ENCODE results near the gene EML4. TPM values are rescaled to one million over a fixed set of nuclear protein-coding genes. Genes with fewer than 3 reads are reported as not detected.

Gene EML4
- total and polyA plus RNA-seq, 10 of the 15 experiments (the other 5 are each of a cell fraction or from before 2014, with no cell fraction given), result 23.1 to 91.3 (median 77.4) TPM

- FAIRE-seq, result no peak
- H3K4me2 ChIP-seq (ENCODE audit: control insufficient read depth, insufficient read depth), result no peak overlapping the region
- DNase-seq (ENCODE audit: low read depth, low spot score), result no peak
- BruUV-seq (replicated peaks), result no TSS peak
- ChIA-PET POLR2A (no interaction called here), RAD21 (ENCODE audit: unreplicated experiment) (interaction anchor here (1.9 kb wide), 1 partner anchor 109 kb away, joined by 7 read pairs; no protein-coding TSS in a partner anchor), SMC1A (ENCODE audit: uncharacterized antibody, unreplicated experiment) (interaction anchor here (0.6 to 3.8 kb wide), 5 partner anchors 9 to 109 kb away, joined by 3 to 18 read pairs (median 6); no protein-coding TSS in a partner anchor), CTCF (interaction anchor here (1.2 to 2.0 kb wide), 2 partner anchors 109 to 118 kb away, joined by 3 to 6 read pairs; no protein-coding TSS in a partner anchor)
- no peak overlapping the region for H3K4me3 ChIP-seq
- intact Hi-C loops (cut with micrococcal nuclease; ENCODE audit: unreplicated experiment), result no loop called here
- in situ Hi-C loops (cut with MboI), result no loop called here
- no peaks in the 10 kb centered on the region for H3K36me3 ChIP-seq (ENCODE audit: control insufficient read depth in 2 of 2, insufficient read depth in 2 of 2, low read length in 1 of 2)
- H4K20me1 ChIP-seq (ENCODE audit: control insufficient read depth, insufficient read depth), result no peaks in the 10 kb centered on the region
- H3K27me3 ChIP-seq (replicated peaks in 1 of 2; ENCODE audit: control insufficient read depth in 2 of 2, insufficient read depth in 2 of 2, low read length in 1 of 2), result no peaks in the 10 kb centered on the region
- no peak overlapping the region for H2AFZ ChIP-seq (ENCODE audit: control insufficient read depth, low read depth, low read length)
- H3K27ac ChIP-seq (ENCODE audit: control insufficient read depth, insufficient read depth), result no peak overlapping the region
- peak; percentile 39; the same call in 1 of the 3 replicates for ATAC-seq
- no peak overlapping the region for H3K9ac ChIP-seq (ENCODE audit: control insufficient read depth, insufficient read depth, low read length)
- H3K9me3 ChIP-seq (replicated peaks; ENCODE audit: control insufficient read depth, insufficient read depth, low read length), result no peaks in the 10 kb centered on the region
- no peaks in the 10 kb centered on the region for H3K4me1 ChIP-seq (ENCODE audit: control insufficient read depth, insufficient read depth, low read length)
- peaks cover 38% of the 10 kb centered on the region for H3K79me2 ChIP-seq (ENCODE audit: control insufficient read depth, insufficient read depth, low read length)
- TF ChIP-seq RFX5 (IDR thresholded peaks at IDR 0.05; ENCODE audit: low read depth, low read length), result no peak
- TF ChIP-seq SMARCA5 (IDR thresholded peaks at IDR 0.05), result no peak
- TF ChIP-seq, protein P1, sequence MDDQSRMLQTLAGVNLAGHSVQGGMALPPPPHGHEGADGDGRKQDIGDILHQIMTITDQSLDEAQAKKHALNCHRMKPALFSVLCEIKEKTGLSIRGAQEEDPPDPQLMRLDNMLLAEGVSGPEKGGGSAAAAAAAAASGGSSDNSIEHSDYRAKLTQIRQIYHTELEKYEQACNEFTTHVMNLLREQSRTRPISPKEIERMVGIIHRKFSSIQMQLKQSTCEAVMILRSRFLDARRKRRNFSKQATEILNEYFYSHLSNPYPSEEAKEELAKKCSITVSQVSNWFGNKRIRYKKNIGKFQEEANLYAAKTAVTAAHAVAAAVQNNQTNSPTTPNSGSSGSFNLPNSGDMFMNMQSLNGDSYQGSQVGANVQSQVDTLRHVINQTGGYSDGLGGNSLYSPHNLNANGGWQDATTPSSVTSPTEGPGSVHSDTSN (IDR thresholded peaks at IDR 0.05; ENCODE audit: insufficient replicate concordance, low read depth, low read length), result no peak
- TF ChIP-seq JUNB (IDR thresholded peaks at IDR 0.05), result no peak
- no peak for TF ChIP-seq MYC (IDR thresholded peaks at IDR 0.05; ENCODE audit: insufficient read depth, insufficient read length, insufficient replicate concordance, low read length, severe bottlenecking)
- no peak for TF ChIP-seq CEBPZ (IDR thresholded peaks at IDR 0.05; ENCODE audit: low read depth, low read length)
- TF ChIP-seq MEF2A (IDR thresholded peaks at IDR 0.05; ENCODE audit: insufficient read depth, low read depth, low read length), result no peak
- TF ChIP-seq SP1 (IDR thresholded peaks at IDR 0.05; ENCODE audit: low read depth, low read length), result no peak
- TF ChIP-seq TCF12 (IDR thresholded peaks at IDR 0.05; ENCODE audit: low read depth, low read length), result no peak
- no peak for TF ChIP-seq JUND (IDR thresholded peaks at IDR 0.05; ENCODE audit: low read depth, low read length)
- TF ChIP-seq IRF4 (IDR thresholded peaks at IDR 0.05; ENCODE audit: low read depth, low read length), result no peak
- TF ChIP-seq USF2 (IDR thresholded peaks at IDR 0.05; ENCODE audit: borderline replicate concordance, low read depth, low read length), result no peak
- no peak for TF ChIP-seq HDGF (IDR thresholded peaks at IDR 0.05)
- TF ChIP-seq, protein P2, sequence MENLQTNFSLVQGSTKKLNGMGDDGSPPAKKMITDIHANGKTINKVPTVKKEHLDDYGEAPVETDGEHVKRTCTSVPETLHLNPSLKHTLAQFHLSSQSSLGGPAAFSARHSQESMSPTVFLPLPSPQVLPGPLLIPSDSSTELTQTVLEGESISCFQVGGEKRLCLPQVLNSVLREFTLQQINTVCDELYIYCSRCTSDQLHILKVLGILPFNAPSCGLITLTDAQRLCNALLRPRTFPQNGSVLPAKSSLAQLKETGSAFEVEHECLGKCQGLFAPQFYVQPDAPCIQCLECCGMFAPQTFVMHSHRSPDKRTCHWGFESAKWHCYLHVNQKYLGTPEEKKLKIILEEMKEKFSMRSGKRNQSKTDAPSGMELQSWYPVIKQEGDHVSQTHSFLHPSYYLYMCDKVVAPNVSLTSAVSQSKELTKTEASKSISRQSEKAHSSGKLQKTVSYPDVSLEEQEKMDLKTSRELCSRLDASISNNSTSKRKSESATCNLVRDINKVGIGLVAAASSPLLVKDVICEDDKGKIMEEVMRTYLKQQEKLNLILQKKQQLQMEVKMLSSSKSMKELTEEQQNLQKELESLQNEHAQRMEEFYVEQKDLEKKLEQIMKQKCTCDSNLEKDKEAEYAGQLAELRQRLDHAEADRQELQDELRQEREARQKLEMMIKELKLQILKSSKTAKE (IDR thresholded peaks at IDR 0.05; ENCODE audit: low read depth, poor library complexity, severe bottlenecking), result no peak
- TF ChIP-seq RELB (IDR thresholded peaks at IDR 0.05; ENCODE audit: low read depth), result no peak
- no peak for TF ChIP-seq ZNF217 (IDR thresholded peaks at IDR 0.05)
- TF ChIP-seq PAX5 (IDR thresholded peaks at IDR 0.05; ENCODE audit: borderline replicate concordance, low read depth, low read length), result no peak
Measured at GRCh38 chr2:42205337-42205736, 36.2 kb downstream of the EML4 start.
